ENCODE measurements around the gene CCDC6. TPM values are rescaled to one million over a fixed set of nuclear protein-coding genes. Genes with fewer than 3 reads are reported as not detected.

The CCDC6 gene
- total RNA-seq, 3 donors from 2014 or later (not counting 1 experiment from before 2014, with no cell fraction given) = 19.7 to 23.4 (median 20.8) TPM

GRCh38 chr10:59859570-59859969 lies 46.8 kb downstream of the CCDC6 start:
- Histone ChIP-seq H3K27ac (ENCODE audit: low read length) (no peak overlapping the region), H3K9me3 (ENCODE audit: control insufficient read depth, insufficient read depth, low read length) (no peaks in the 10 kb centered on the region), H3K27me3 (ENCODE audit: control insufficient read depth, insufficient read depth, low read length) (no peaks in the 10 kb centered on the region), H3K4me3 (ENCODE audit: low read length) (no peak overlapping the region), H3K36me3 (ENCODE audit: control insufficient read depth, insufficient read depth, low read length) (no peaks in the 10 kb centered on the region), H3K4me1 (ENCODE audit: control insufficient read depth, insufficient read depth, low read length) (no peaks in the 10 kb centered on the region)
- Mint-ChIP-seq H3K4me3 (no peak overlapping the region), H3K9me3 (no peaks in the 10 kb centered on the region), H3K36me3 (no peaks in the 10 kb centered on the region), H3K27ac (no peak overlapping the region), H3K27me3 (ENCODE audit: low read depth in 2 of 2) (no peaks in the 10 kb centered on the region), H3K4me1 (peaks cover 38 to 52% of the 10 kb centered on the region in 2 donors)
- ATAC-seq (no peak), DNase-seq (no peak)
- 92% methylated on average over 6 of the region's 6 CpGs for WGBS (ENCODE audit: insufficient coverage)
- intact Hi-C loops (cut with micrococcal nuclease) = no loop called here
- no peak for TF ChIP-seq CTCF (IDR thresholded peaks at IDR 0.05)

GRCh38 chr10:59857921-59858320 lies 48.4 kb downstream of the CCDC6 start:
- Histone ChIP-seq H3K27me3 (ENCODE audit: control insufficient read depth, insufficient read depth, low read length) (no peaks in the 10 kb centered on the region), H3K27ac (ENCODE audit: low read length) (no peak overlapping the region), H3K36me3 (ENCODE audit: control insufficient read depth, insufficient read depth, low read length) (no peaks in the 10 kb centered on the region), H3K9me3 (ENCODE audit: control insufficient read depth, insufficient read depth, low read length) (no peaks in the 10 kb centered on the region), H3K4me3 (ENCODE audit: low read length) (no peak overlapping the region), H3K4me1 (ENCODE audit: control insufficient read depth, insufficient read depth, low read length) (no peaks in the 10 kb centered on the region)
- no peak for TF ChIP-seq CTCF (IDR thresholded peaks at IDR 0.05)
- WGBS (ENCODE audit: insufficient coverage) = 100% methylated on average over 3 of the region's 3 CpGs
- H3K4me3 Mint-ChIP-seq = no peak overlapping the region
- H3K36me3 Mint-ChIP-seq = no peaks in the 10 kb centered on the region
- no peaks in the 10 kb centered on the region for H3K27me3 Mint-ChIP-seq (ENCODE audit: low read depth in 2 of 2)
- no peak overlapping the region for H3K27ac Mint-ChIP-seq
- DNase-seq (no peak), ATAC-seq (no peak)
- peaks cover 47 to 59% of the 10 kb centered on the region in 2 donors for H3K4me1 Mint-ChIP-seq
- H3K9me3 Mint-ChIP-seq = no peaks in the 10 kb centered on the region
- intact Hi-C loops (cut with micrococcal nuclease) = no loop called here

- H3K36me3 ChIP-seq (ENCODE audit: control insufficient read depth, insufficient read depth, low read length) = peaks cover 3% of the 10 kb centered on the region
- intact Hi-C loops (cut with micrococcal nuclease) = no loop called here
- H3K27ac ChIP-seq (ENCODE audit: low read length) = no peak overlapping the region
- no peak overlapping the region for H3K4me3 ChIP-seq (ENCODE audit: low read length)
- no peak overlapping the region for H3K4me3 Mint-ChIP-seq
- no peaks in the 10 kb centered on the region for H3K4me1 ChIP-seq (ENCODE audit: control insufficient read depth, insufficient read depth, low read length)
- TF ChIP-seq CTCF (IDR thresholded peaks at IDR 0.05) = no peak
- no CpG with 5 or more reads among the region's 3 CpGs for WGBS (ENCODE audit: insufficient coverage)
- H3K27ac Mint-ChIP-seq = no peak overlapping the region
- ATAC-seq = no peak
- peaks cover 55 to 67% of the 10 kb centered on the region in 2 donors for H3K4me1 Mint-ChIP-seq
- no peaks in the 10 kb centered on the region for H3K9me3 Mint-ChIP-seq
- H3K27me3 ChIP-seq (ENCODE audit: control insufficient read depth, insufficient read depth, low read length) = no peaks in the 10 kb centered on the region
- no peaks in the 10 kb centered on the region for H3K27me3 Mint-ChIP-seq (ENCODE audit: low read depth in 2 of 2)
- no peak for DNase-seq
- no peaks in the 10 kb centered on the region for H3K36me3 Mint-ChIP-seq
- no peaks in the 10 kb centered on the region for H3K9me3 ChIP-seq (ENCODE audit: control insufficient read depth, insufficient read depth, low read length)
Observed at GRCh38 chr10:59857049-59857448, 49.3 kb downstream of the CCDC6 start.

DNA sequence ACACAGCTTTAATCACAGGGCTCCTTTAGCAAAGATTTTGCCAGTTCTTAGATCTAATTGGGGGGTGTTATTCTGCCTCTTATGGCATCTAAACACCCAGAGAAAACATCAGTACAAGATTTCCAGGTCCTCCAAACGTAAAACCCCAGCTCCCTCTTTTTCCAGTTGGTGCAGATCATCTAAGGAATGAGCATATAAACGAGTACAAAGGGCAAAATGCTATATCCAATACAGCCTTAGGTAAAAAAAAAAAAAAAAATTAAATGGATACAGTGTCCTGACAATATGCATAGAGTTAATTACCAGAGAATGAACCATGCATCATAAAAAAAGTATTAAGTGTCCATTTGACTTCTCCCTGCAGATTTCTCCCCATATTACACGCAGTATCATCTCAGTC lies 50.3 kb downstream of the CCDC6 start:
- ATAC-seq = no peak
- H3K27me3 Mint-ChIP-seq (ENCODE audit: low read depth in 2 of 2) = no peaks in the 10 kb centered on the region
- H3K4me3 ChIP-seq (ENCODE audit: low read length) = no peak overlapping the region
- 100% methylated on average over 2 of the region's 3 CpGs for WGBS (ENCODE audit: insufficient coverage)
- no peak for DNase-seq
- H3K4me1 Mint-ChIP-seq = peaks cover 51 to 64% of the 10 kb centered on the region in 2 donors
- H3K27ac Mint-ChIP-seq = no peak overlapping the region
- no peaks in the 10 kb centered on the region for H3K9me3 Mint-ChIP-seq
- no peaks in the 10 kb centered on the region for H3K27me3 ChIP-seq (ENCODE audit: control insufficient read depth, insufficient read depth, low read length)
- no peak overlapping the region for H3K27ac ChIP-seq (ENCODE audit: low read length)
- H3K36me3 ChIP-seq (ENCODE audit: control insufficient read depth, insufficient read depth, low read length) = peaks cover 7% of the 10 kb centered on the region
- H3K4me1 ChIP-seq (ENCODE audit: control insufficient read depth, insufficient read depth, low read length) = no peaks in the 10 kb centered on the region
- no peaks in the 10 kb centered on the region for H3K9me3 ChIP-seq (ENCODE audit: control insufficient read depth, insufficient read depth, low read length)
- intact Hi-C loops (cut with micrococcal nuclease) = no loop called here
- no peak overlapping the region for H3K4me3 Mint-ChIP-seq
- no peak for TF ChIP-seq CTCF (IDR thresholded peaks at IDR 0.05)
- H3K36me3 Mint-ChIP-seq = no peaks in the 10 kb centered on the region

Data from natural killer cell (primary cell).